ENCODE measurements around the gene WTIP.
"Not testable (repeated sequence)": the region's sequence is repeated elsewhere in the genome, so short reads cannot be mapped to it uniquely, and the experiment has no call there.

WTIP gene

GRCh38 chr19:34454685-34455084 lies 26.9 kb upstream of the WTIP start:
- TF ChIP-seq CREB5 (CRISPR knock-in tag; IDR thresholded peaks at IDR 0.05; ENCODE audit: low read depth): no peak
- TF ChIP-seq ZNF565 (CRISPR knock-in tag; conservative IDR thresholded peaks at IDR 0.05; ENCODE audit: low read depth): no peak
- no peak for TF ChIP-seq ESRRG (CRISPR knock-in tag; IDR thresholded peaks at IDR 0.05)
- TF ChIP-seq TSHZ2 (CRISPR knock-in tag; IDR thresholded peaks at IDR 0.05): no peak
- no peak for TF ChIP-seq POU6F1 (CRISPR knock-in tag; IDR thresholded peaks at IDR 0.05; ENCODE audit: borderline replicate concordance, low read depth)
- TF ChIP-seq ZNF8 (CRISPR knock-in tag; IDR thresholded peaks at IDR 0.05): no peak
- no peak for TF ChIP-seq CSDC2 (CRISPR knock-in tag; IDR thresholded peaks at IDR 0.05)
- TF ChIP-seq SNAI2 (CRISPR knock-in tag; IDR thresholded peaks at IDR 0.05): no peak
- TF ChIP-seq ZC3H10 (CRISPR knock-in tag; IDR thresholded peaks at IDR 0.05): no peak
- no peak for TF ChIP-seq ZFP30 (CRISPR knock-in tag; IDR thresholded peaks at IDR 0.05)
- TF ChIP-seq BACH2 (CRISPR knock-in tag; IDR thresholded peaks at IDR 0.05; ENCODE audit: borderline replicate concordance): no peak
- TF ChIP-seq PPARA (CRISPR knock-in tag; IDR thresholded peaks at IDR 0.05; ENCODE audit: borderline replicate concordance): no peak
- TF ChIP-seq TCF4 (CRISPR knock-in tag; IDR thresholded peaks at IDR 0.05; ENCODE audit: borderline replicate concordance): no peak
- no peak for ATAC-seq

- not testable (repeated sequence) for ATAC-seq
Observed at GRCh38 chr19:34455783-34456480, 25.6 kb upstream of the WTIP start.

GRCh38 chr19:34457446-34457845 lies 24.1 kb upstream of the WTIP start:
- no peak for TF ChIP-seq ZNF8 (CRISPR knock-in tag; IDR thresholded peaks at IDR 0.05)
- TF ChIP-seq RARB (CRISPR knock-in tag; IDR thresholded peaks at IDR 0.05): no peak
- TF ChIP-seq TOX (CRISPR knock-in tag; IDR thresholded peaks at IDR 0.05; ENCODE audit: borderline replicate concordance): no peak
- no peak for ATAC-seq

GRCh38 chr19:34458677-34459076 lies 22.9 kb upstream of the WTIP start:
- no peak for ATAC-seq
- TF ChIP-seq ESRRG (CRISPR knock-in tag; IDR thresholded peaks at IDR 0.05) (no peak), PPARA (CRISPR knock-in tag; IDR thresholded peaks at IDR 0.05; ENCODE audit: borderline replicate concordance) (no peak), TSHZ2 (CRISPR knock-in tag; IDR thresholded peaks at IDR 0.05) (no peak), ISL1 (CRISPR knock-in tag; IDR thresholded peaks at IDR 0.05) (no peak), BACH2 (CRISPR knock-in tag; IDR thresholded peaks at IDR 0.05; ENCODE audit: borderline replicate concordance) (no peak), ZFP3 (CRISPR knock-in tag; IDR thresholded peaks at IDR 0.05) (no peak), TOX (CRISPR knock-in tag; IDR thresholded peaks at IDR 0.05; ENCODE audit: borderline replicate concordance) (no peak), ZNF70 (CRISPR knock-in tag; IDR thresholded peaks at IDR 0.05) (no peak), TCF4 (CRISPR knock-in tag; IDR thresholded peaks at IDR 0.05; ENCODE audit: borderline replicate concordance) (no peak)

Data from SK-N-SH treated with all-trans-retinoic acid at 6 μM for 48 hours (cell line).